ENCODE results near the gene CD53. TPM values are rescaled to one million over a fixed set of nuclear protein-coding genes. Genes with fewer than 3 reads are reported as not detected.

CD53 gene
- total RNA-seq, 1 donor from 2014 or later, result not detected

DNA sequence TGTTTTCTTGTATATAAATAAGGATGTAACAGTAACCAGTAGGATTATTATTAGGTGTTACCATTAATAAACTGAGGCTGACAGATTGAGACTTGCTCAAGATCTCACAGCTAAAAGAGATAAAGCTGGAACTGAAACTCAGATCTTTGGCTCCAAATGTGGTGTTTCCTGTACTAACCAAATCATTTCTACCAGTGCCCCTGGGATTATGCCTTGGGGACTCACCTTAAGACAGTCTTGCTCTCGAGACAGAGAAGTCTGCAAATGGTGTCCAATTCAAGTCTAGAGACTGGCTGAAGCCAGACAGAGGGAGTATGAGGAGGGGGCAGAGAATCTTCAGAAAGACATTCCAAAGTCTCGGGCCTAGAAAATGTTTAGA lies 593 bp upstream of the CD53 start:
- peaks cover 32% of the 10 kb centered on the region for H3K9me3 Mint-ChIP-seq (ENCODE audit: low read depth)
- H3K4me1 Mint-ChIP-seq (ENCODE audit: low read depth), result peaks cover 15% of the 10 kb centered on the region
- no peaks in the 10 kb centered on the region for H3K36me3 Mint-ChIP-seq (ENCODE audit: insufficient read depth)
- H3K27ac Mint-ChIP-seq, result no peak overlapping the region
- TF ChIP-seq, protein P1, sequence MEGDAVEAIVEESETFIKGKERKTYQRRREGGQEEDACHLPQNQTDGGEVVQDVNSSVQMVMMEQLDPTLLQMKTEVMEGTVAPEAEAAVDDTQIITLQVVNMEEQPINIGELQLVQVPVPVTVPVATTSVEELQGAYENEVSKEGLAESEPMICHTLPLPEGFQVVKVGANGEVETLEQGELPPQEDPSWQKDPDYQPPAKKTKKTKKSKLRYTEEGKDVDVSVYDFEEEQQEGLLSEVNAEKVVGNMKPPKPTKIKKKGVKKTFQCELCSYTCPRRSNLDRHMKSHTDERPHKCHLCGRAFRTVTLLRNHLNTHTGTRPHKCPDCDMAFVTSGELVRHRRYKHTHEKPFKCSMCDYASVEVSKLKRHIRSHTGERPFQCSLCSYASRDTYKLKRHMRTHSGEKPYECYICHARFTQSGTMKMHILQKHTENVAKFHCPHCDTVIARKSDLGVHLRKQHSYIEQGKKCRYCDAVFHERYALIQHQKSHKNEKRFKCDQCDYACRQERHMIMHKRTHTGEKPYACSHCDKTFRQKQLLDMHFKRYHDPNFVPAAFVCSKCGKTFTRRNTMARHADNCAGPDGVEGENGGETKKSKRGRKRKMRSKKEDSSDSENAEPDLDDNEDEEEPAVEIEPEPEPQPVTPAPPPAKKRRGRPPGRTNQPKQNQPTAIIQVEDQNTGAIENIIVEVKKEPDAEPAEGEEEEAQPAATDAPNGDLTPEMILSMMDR (IDR thresholded peaks at IDR 0.05; ENCODE audit: unreplicated experiment), result no peak
- H3K27me3 Mint-ChIP-seq, result no peaks in the 10 kb centered on the region
- DNase-seq (ENCODE audit: low spot score, unreplicated experiment), result no peak
- H3K4me3 Mint-ChIP-seq (ENCODE audit: low read depth), result no peak overlapping the region

DNA sequence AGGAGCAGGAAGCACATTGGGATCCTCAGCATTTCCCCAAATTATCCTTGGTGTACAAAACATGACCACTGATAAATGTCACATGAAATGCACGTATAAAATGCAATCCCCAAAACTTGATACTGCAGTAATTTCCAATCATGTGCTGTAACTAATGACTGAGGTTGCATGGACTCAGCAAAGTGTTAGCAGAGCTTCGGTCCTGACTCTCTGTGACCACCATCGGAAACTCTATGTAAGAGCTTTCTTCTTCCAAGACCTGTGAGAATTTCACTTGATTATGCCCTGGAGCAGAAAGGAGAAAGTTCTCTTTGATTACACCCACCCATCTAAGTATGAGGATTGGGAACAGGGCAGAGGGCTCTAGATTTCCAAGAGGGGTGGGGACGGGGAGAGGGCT lies 908 bp downstream of the CD53 start:
- TF ChIP-seq, protein P1 (IDR thresholded peaks at IDR 0.05; ENCODE audit: unreplicated experiment), result no peak
- Mint-ChIP-seq H3K4me1 (ENCODE audit: low read depth) (peaks cover 15% of the 10 kb centered on the region), H3K36me3 (ENCODE audit: insufficient read depth) (no peaks in the 10 kb centered on the region), H3K9me3 (ENCODE audit: low read depth) (peaks cover 21% of the 10 kb centered on the region), H3K27me3 (no peaks in the 10 kb centered on the region), H3K27ac (no peak overlapping the region), H3K4me3 (ENCODE audit: low read depth) (no peak overlapping the region)
- no peak for DNase-seq (ENCODE audit: low spot score, unreplicated experiment)

DNA sequence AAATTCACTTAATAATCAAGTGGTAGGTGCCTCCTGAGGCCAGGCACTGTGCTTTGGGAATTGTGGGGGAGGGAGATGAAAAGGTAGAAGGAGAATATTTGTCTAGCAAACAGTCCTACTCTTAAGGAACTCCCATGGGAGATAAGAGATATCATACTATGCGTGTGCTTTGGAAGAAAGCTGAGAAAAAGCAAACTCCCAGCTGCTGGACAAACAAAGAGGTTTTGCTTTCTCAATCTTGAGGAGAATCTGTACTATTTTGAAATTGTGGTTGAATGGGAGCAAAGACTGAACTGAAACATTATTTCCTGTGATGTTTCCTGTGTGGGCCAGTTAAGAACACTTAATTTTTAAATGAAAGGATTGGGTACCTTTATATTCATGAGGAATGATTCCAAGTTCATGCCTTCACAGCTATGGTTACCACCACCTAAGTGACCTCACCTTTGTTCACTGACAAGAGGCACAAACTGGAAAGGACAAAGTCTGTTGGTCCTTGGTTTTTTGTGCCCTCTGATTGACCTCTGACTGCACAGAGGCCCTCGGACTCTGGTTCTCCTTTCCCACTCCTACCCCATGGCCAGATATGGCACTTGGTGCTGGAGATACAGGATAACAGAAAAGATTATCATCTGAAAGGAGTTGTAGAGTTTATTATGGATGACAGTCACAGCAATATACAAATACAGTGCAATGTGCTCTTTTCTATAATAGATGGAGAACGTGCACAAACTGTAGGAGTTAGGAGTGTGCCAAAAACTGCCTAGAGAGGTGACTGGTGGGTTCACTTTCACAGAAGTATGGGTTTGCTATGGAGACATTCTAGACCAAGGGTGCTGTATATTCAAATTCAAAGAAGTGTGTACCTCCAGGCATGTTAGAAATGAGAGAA lies 1.6 kb downstream of the CD53 start:
- H3K36me3 Mint-ChIP-seq (ENCODE audit: insufficient read depth), result no peaks in the 10 kb centered on the region
- H3K9me3 Mint-ChIP-seq (ENCODE audit: low read depth), result peaks cover 21% of the 10 kb centered on the region
- H3K27ac Mint-ChIP-seq, result peak overlapping the region; percentile 51
- H3K4me1 Mint-ChIP-seq (ENCODE audit: low read depth), result peaks cover 15% of the 10 kb centered on the region
- TF ChIP-seq, protein P1 (IDR thresholded peaks at IDR 0.05; ENCODE audit: unreplicated experiment), result no peak
- no peaks in the 10 kb centered on the region for H3K27me3 Mint-ChIP-seq
- H3K4me3 Mint-ChIP-seq (ENCODE audit: low read depth), result no peak overlapping the region
- no peak for DNase-seq (ENCODE audit: low spot score, unreplicated experiment)

DNA sequence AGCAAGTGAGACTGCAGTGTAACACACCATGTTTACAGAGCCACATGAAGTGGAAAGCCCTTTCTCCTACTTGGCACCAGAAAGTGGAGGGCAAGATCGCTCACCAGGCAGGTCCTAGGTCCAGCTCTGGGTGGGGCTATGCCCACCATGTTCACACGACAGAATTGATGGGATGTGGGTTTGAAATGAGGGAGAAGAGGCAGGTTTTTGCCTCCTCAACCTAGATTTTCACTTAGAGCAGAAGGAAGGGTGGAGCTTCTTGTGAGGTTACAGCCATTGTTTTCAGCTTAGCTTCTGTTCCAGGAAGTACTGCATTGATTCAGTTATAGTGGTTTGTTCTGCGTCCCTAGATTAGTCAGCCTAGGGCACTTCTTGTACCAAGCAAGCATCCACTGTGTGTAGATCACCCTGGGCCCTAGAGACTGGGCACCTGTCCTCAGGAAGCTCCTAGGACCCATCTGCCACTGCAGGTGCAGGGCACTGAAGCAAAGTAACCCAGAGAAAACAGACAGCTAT lies 2.3 kb downstream of the CD53 start:
- Mint-ChIP-seq H3K9me3 (ENCODE audit: low read depth) (peaks cover 22% of the 10 kb centered on the region), H3K27ac (peak overlapping the region; percentile 19), H3K27me3 (no peaks in the 10 kb centered on the region), H3K36me3 (ENCODE audit: insufficient read depth) (no peaks in the 10 kb centered on the region), H3K4me1 (ENCODE audit: low read depth) (peaks cover 15% of the 10 kb centered on the region), H3K4me3 (ENCODE audit: low read depth) (no peak overlapping the region)
- TF ChIP-seq, protein P1 (IDR thresholded peaks at IDR 0.05; ENCODE audit: unreplicated experiment), result no peak
- no peak for DNase-seq (ENCODE audit: low spot score, unreplicated experiment)

DNA sequence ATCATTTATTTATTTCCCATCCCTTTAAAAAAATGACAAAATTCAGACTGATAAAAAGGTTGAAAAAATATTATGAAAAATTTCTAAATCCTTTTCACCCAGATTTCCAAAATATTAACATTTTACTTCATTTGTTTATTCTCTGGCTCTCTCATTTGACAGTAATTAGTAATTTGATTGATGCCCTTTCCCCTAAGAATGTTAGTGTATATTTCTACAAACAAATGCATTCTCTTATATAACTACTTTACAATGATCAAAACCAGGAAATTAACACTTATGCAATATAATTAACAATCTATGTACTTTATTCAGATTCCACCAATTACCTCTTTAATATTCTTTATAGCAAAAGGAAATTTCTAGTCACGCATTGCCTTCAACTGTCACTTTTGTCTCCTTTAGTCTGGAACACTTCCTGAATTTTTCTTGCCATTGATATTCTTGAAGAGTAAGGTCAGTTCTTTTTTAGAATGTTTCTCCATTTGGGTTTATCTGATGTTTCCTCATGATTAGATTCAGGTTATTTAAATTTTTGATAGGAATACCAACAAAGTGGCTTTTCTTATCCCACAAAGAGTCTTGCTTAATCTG lies 3.9 kb downstream of the CD53 start:
- no peak overlapping the region for H3K27ac Mint-ChIP-seq
- H3K36me3 Mint-ChIP-seq (ENCODE audit: insufficient read depth), result no peaks in the 10 kb centered on the region
- TF ChIP-seq, protein P1 (IDR thresholded peaks at IDR 0.05; ENCODE audit: unreplicated experiment), result no peak
- no peak for DNase-seq (ENCODE audit: low spot score, unreplicated experiment)
- H3K4me3 Mint-ChIP-seq (ENCODE audit: low read depth), result no peak overlapping the region
- H3K9me3 Mint-ChIP-seq (ENCODE audit: low read depth), result peaks cover 24% of the 10 kb centered on the region
- H3K27me3 Mint-ChIP-seq, result no peaks in the 10 kb centered on the region
- H3K4me1 Mint-ChIP-seq (ENCODE audit: low read depth), result peaks cover 15% of the 10 kb centered on the region
